ENCODE results near the gene GON7.
A peak's percentile ranks its signal among the peaks of the same experiment; 100 is the strongest.
"Not testable (repeated sequence)": the region's sequence is repeated elsewhere in the genome, so short reads cannot be mapped to it uniquely, and the experiment has no call there.

GON7 gene, protein sequence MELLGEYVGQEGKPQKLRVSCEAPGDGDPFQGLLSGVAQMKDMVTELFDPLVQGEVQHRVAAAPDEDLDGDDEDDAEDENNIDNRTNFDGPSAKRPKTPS

DNA sequence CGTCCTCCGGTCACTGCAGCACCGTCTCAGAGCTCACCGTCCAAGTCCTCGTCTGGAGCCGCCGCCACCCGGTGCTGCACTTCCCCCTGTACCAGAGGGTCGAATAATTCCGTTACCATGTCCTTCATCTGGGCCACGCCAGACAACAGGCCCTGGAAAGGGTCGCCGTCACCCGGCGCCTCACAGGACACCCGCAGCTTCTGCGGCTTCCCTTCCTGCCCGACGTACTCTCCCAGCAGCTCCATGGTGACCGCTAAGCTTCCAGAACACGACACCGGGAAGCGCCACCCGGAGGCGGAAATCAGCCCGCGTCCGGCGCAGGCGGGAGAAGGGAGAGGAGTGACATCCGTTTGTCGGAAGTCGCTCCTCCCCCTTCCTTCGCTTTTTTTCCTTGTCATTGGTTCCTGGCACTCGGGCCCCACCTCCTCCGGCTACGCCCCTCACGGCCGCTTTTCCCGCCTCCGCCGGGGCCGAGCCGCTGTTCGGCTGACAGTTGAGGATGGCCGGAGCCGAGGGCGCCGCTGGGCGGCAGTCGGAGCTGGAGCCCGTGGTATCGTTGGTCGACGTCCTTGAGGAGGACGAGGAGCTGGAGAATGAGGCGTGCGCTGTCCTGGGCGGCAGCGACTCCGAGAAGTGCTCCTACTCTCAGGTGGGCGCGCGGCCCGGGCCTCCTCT is at the start of gene GON7, which contains the start of gene UBR7:
TSS of gene GON7 (minus strand) at position 273 of the 675 bp plus-strand sequence. CDS start at position 245, 28 bp downstream.
TSS of gene UBR7 (plus strand) at position 464 of the 675 bp plus-strand sequence. CDS start at position 500, 36 bp downstream.
- peak; percentile 94 for DNase-seq (ENCODE audit: low spot score)

DNA sequence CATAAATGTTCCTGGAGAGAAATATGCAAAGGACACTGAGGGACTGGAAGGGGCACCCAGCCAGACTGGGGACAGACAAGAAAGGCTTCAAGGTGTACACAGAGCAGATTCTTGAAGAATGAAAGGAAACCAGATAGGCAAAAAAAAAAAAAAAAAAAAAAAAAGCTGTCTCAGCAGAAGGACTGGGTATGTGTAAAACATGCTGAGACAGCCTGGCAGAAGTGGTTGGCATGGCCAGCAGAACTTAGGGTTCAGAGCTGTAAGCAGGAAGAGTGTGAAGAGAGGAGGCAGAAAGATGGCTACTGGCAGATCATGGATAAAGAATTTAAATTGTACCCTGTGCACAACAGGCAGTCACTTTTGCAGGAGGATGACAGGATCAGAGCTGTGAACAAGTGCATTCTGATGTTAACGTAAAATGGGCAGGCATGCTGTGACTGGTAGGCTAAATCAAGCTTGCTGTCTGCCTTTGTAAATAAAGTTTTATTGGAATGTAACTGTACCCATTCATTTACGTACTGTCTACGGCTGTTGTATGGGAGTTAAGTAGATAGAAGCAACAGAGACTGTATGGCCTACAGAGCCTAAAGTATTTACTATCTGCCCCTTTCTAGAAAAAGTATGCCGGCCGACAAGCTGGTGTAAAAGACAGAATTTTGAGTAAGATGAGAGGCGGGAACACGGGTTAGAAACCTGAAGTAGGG is 42.4 kb upstream of the GON7 start:
- no peak for DNase-seq (ENCODE audit: low spot score)

DNA sequence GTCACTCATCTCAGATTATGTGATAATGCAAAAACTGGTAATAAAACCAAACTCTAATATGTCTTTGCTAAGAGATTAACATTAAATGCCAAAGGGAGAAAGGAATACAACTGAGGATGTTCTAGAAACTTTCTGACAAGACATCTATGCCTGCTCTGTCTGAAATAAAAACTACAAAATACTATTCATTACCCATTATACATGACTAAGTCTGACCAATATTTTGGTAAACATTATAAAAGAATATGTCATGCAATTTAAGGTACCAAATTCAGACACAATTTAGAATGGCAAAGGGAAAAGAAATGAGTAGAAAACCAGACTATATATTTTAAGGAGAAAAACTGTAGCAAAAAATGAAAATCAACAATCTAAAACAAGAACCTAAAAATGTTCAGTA is 39.7 kb upstream of the GON7 start:
- DNase-seq (ENCODE audit: low spot score), result no peak

DNA sequence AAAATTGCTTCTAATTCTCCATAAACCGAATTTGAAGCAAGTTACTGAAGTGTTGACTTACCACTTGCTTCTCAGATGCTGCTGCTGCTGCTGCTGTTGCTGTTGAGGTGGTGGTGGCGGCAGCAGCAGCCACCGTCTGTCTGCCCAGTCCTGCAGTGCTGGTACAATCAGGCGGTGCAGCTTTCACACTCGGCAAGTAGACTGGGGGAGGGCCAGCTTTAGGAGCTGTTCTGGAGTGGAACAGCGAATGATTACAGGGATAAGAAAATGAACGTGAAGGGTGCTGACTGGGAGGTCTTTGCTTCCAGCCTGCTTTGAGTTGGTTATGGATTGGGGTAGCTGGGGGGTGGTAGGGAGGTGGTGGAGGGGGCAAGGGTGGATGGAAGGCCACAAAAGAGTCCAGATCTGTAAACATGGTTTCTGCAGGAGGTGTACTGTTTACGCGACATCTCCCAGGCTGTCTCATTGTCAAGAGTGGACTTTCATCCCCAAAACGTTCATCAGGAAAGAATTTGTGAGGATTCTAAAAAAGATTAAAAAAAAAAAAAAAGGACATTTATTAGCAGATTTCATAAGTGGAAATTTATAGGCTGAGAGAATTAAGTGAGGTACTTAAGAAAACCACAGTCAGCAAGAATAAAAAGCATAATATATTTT is 39.0 kb upstream of the GON7 start:
- no peak for DNase-seq (ENCODE audit: low spot score)

DNA sequence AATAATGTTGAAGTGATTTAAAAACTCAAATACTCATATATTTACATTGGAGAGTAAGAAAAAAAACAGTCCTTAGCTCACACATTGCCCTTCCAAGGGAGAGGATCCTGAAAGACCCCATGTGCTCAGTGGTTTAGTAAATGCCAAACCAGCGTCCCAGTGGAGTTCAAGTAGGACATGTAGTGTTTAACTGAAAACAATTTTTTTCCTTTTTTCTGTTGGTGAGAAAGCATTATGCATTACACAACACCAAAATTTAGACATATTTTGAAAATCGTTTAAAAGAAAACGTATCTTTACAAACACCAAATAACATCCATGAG is 33.8 kb upstream of the GON7 start:
- DNase-seq (ENCODE audit: low spot score), result no peak

DNA sequence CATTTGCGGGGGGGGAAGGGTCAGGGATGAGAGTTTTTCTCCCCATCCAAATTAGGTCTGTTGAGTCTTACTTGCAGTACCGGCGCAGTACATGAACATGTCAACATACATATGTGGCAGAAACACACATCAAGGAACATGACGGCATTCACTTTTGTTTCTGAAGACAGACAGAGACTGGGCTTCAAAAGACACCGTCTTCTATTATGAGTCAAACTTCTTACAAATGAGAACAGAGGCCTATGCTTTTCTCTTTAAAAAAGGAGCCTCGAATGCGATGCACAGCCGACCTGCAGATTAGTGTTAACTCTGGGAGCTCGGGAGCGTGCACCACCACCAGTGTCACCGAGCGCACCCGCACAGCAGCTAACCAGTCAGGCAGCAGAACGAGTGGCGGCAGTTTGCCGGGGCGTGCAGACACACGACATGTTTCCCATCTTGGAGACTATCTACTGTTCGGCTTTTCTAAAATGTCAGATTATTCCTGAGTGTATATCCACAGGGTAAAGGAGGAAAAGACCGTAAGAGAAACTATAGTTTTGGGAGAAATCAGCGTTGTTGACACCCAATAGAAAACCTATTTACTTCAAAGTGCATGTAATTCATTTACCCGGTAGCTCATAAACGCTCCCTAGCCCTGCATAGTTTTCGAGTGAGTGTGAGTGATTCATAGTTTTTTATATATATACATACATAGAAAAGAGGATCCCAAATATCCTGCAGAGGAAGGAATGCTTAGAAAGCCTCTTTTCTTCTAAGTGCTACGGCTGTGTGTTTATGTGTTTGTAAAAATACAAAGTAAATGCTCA is 33.2 kb upstream of the GON7 start:
- peak; percentile 70 for DNase-seq (ENCODE audit: low spot score)

DNA sequence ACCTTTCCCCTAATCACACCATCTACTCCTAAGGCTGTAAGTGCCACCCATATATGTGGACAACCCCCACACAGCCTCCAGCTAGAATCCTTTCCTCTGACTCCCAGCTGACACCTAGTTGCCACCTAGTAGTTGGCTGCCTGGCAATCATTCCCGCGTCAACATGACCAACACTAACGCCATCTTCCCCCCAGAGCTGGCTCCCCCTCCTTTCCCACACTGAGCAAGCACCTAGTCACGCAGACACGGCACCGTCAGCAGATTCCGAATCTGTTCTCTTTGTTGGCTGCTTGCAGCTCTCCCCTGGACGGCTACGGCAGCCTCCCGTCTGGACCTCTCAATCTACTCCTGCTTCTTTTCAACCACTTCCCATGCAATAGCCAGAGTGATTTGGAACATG is 27.9 kb upstream of the GON7 start:
- DNase-seq (ENCODE audit: low spot score), result peak; percentile 67

DNA sequence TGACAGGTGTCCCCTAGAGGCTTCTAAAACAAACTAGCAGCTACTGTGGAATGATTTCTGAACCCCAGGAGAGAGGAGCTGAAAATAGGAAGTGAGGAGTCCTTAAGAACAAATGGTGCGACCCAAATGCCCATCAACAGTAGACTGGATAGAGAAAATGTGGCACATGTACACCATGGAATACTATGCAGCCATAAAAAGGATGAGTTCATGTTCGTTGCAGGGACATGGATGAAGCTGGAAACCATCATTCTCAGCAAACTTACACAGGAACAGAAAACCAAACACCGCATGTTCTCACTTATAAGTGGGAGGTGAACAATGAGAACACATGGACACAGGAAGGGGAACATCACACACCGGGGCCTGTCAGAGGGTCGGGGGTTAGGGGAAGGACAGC is 26.2 kb upstream of the GON7 start:
- DNase-seq (ENCODE audit: low spot score), result not testable (repeated sequence)

DNA sequence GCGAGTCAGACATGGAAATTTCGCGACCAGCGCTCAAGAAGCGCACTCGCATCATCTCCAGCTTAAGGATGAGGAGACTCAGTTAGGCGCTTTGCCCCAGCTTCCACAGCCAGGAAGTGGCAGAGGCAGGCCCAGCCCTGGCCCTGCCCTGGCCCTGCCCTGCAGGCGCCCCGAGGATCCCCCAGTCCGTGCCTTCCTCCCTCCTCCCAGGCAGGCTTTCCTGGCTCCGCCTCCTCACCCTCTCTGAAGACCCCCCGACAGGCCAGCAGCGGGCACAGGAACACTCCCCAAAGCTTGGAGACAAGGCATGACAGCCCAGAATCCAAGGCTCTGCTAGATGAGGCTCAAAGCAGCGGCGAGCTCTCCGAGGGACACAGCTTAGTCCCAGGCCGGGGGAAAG is 25.3 kb upstream of the GON7 start:
- no peak for DNase-seq (ENCODE audit: low spot score)

DNA sequence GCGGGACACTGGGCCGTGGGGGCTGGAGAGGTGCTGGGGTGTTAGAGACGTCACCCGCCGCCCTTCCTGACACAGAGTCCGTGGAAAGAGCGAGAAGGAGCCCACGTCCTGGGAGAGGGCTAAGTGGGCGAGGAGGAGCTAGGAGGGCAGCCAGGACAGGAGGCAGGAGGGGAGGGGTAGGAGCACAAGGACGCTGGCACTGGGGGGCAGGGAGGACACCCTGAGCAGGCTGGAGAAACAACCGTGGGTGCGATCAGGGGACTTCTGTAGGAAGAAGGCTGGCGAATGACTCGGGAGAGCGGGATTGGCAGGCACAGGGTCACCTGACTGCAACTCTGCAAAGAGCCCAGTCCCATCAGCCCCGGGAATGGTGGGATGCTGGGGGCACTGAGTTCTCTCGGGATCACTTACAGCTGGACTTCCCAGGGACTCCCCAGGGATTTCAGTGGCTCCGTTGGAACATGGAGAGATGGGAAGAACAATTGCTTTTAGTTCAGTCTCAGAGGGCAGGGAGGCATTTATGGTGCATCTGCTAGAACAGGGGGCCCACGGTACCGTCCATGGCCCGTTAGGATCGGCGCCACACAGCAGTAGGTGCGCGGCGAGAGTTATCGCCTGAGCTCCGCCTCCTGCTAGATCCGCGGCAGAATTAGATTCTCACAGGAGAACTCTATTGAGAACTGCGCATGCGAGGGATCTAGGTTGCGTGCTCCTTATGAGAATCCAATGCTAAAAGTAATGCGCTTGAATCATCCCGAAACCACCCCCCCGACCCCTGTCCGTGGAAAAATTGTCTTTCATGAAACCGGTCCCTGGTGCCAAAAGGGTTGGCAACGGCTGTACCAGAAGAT is 24.5 kb upstream of the GON7 start:
- peak; percentile 71 for DNase-seq (ENCODE audit: low spot score)

DNA sequence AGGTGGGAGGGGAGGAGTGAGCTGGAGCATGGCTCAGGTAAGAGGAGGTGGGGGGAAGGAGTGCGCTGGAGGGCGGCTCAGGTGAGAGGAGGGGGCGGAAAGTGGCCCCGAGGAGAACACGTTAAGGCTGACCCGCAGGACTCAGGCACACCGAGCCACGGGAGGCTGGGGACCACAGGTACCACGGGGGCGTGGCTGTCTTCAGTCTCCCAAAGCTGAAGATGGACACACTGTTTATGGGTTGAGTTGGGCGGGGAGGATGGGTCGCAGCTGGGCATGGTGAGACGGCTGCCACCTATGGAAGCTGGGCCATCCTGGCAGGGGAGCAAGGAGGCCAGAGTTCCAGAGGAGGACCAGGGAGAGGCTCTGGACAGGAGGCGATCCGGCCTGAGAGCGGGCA is 23.7 kb upstream of the GON7 start:
- no peak for DNase-seq (ENCODE audit: low spot score)

DNA sequence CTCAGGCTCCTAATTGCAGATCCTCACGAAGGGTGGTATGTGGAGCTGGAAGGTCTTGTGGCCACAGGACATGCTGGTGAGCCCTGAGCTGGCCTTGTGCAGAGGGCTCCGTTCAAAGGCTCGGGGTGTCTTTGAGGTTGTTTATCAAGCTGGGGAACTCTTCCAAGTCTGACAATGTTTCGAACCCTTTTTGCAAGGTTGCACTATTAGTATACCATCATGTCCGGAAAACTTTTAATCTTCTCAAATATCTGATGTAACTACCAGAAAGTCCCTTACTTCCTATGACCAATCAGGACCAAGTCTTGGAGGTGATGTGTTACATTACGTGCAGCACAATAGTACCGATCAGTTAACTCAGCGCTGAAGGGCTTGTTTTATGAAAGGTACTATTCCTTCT is 21.7 kb upstream of the GON7 start:
- DNase-seq (ENCODE audit: low spot score), result no peak

DNA sequence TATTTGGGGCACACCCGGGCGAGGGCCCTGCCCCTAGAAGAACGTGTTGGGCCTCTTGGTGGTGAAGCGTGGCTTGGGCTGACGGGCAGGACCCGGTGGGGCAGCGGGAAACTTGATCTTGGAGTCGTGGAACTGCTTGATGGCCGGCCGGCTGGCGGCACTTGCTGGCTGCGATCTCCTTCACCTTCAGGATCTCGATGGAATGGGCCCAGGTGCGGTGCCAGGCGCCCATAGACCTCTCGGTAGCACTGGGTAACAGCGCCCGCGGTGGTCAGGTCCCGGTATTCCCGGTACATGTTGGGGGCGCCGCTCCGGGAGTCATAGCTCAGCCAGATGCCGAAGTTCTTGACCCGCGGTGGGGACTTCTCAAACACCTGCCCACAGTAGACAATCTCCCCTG is 16.7 kb upstream of the GON7 start:
- DNase-seq (ENCODE audit: low spot score), result no peak

DNA sequence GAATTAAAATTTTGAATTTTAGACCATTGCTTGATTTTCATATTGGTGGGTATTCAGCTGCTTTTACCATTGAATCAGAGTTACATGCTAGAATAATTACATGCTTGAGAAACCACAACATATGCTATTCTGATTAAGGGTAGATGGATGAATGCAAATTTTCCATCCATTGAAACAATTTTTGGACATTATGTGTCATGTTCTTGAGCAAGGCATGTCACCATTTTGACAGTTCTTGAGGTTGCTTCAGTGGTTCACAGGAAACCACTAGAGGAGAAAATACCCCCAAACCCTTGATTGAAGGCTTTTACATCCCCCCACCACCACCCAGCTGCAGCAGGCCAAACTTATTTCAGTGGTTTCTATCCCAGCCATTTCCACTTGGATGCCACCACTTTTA is 13.6 kb upstream of the GON7 start:
- no peak for DNase-seq (ENCODE audit: low spot score)

DNA sequence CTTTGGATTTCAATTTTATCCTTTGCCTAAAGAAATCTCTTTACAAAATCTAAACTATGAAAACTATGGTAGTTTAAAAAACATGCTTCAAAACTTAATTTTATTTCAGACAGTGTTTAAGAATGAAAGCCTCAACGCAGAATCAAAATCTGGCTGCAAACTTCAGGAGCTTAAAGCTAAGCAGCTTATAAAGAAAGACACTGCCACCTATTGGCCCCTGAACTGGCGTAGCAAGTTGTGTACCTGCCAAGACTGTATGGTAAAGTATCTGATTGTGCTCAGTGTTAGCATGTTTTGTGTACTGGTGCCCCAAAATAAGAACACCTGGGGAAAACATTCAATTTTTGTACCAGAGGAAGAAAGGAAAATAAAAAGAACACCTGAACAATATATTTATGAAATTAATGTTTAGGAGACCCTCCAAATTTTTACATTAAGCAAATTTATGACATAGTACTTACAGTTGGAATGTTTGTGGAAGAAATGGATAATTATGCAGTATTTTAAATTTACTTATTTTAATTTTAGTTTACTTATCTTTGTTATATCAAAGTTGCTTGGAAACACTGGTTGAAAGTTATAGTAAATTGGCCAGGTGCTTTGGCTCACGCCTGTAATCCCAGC is 12.3 kb upstream of the GON7 start:
- DNase-seq (ENCODE audit: low spot score), result no peak

DNA sequence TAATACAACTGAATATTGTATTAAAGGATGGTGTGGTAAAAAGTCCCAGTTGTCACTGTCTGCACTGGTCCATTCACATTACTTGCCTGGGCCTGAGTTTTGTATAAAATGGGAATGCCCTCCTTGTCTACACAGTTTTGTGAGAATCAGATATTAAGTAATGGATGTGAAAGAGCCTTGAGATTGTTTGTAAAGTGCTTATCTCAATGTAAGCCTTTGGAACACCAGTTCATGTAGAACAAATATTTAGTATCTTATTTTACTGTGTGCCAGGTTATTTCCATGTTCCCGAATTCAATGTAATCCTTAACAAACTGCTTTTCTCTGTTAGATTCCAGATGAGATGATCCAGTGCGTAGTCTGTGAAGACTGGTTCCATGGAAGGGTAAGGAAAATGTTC is 7.7 kb upstream of the GON7 start:
- no peak for DNase-seq (ENCODE audit: low spot score)

DNA sequence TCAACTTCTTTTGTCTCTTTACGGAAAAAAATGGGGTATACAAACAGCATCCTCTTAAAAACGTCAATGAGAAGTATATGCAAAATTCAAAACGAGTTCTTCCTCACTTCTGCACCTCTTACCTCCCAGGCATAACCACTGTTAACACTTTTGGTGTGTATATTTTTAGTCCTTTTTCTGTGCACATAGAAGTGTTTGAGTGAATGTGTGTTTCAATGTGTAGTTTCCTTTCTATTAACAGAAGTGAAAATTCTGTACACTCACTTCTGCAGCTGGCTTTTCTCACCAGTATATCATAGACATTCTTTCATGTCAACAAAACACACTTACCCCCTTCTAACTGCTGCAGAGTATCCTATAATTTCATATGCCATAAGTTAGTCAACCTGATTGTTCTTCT is 5.6 kb upstream of the GON7 start:
- DNase-seq (ENCODE audit: low spot score), result no peak

DNA sequence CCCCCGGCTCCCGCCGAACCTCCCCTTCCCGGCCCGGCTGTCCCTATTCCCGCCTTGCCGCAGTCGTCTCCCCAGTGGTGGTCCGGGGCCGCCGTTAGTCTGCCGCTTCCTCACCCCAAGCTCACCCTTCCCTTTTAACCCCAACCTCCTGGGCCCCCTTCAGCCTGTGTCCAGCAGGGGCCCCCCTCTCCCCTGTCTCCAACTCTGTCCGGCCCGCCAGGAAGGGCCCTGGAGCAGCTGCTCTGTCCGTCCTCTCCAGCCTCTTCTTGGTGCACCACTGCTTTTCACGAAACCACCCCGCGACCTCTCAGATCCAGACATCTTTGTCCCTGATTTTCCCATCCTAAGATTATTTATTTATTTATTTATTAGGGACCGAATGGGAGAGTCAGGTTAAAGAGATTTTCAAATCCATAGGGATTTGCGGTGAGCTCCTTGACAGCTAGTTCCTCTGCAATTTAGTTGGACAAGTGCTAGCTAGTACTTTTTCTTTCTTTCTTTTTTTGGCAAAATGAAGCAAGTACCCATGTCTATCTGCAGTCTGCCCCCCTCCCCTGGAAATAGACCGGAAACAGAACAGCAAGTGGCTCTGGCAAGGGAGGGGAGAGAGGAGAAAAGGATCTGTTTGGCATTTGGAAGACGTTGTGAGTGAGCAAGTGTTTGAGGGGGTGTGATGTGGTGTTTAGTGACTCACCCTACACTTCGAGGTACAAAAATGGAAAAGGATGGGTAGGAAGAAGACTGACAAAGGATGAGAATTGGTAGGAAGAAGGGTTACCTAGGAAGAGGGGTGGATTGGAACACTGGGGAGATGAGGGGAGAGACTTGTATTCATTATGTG is 823 bp upstream of the GON7 start:
- DNase-seq (ENCODE audit: low spot score), result peak; percentile 68

DNA sequence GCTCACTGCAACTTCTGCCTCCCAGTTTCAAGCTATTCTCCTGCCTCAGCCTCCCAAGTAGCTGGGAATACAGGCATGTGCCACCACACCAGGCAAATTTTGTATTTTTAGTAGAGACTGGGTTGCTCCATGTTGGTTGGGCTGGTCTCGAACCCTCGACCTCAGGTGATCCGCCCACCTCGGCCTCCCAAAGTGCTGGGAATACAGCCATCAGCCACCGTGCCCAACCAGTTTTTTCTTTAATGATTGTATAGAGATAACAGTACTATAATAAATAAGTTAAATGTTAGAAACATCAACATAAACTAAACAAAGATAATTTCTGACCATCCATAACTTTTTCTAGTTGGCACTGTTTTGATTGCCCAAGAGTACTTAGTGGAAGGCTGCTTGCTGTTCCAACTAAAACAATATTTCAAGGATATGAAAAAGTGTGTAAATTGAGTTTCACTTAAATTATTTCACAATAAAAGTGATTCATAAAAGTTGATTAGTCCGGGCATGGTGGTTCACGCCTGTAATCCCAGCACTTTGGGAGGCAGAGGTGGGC is 5.6 kb downstream of the GON7 start:
- no peak for DNase-seq (ENCODE audit: low spot score)

DNA sequence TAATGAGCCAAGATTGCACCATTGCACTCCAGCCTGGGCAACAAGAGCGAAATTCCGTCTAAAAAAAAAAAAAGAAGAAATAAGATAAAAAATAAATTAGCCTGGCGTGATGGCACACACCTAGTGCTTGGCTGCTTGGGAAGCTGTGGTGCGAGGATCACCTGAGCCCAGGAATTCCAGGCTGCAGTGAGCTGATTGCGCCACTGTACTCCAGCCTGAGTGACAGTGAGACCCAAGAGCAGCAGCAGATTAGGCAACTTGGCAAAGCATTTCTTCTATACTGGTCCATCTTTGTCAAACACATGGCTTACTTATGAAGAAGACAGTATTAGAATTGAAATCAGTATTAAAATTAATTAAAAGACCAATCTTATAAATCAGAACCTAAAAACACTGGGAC is 6.3 kb downstream of the GON7 start:
- no peak for DNase-seq (ENCODE audit: low spot score)

Data from hepatic stellate cell (primary cell).